Glutamatergic neuron (in vitro differentiated cells): Measurements from ENCODE around the gene C22orf23. TPM values are rescaled to one million over a fixed set of nuclear protein-coding genes. Genes with fewer than 3 reads are reported as not detected.
A peak's percentile ranks its signal among the peaks of the same experiment; 100 is the strongest.

ENCODE experiments used
- DNase-seq: peaks from one replicate; pipeline ENCODE4 v3.0.0; 2022
- H3K27ac Mint-ChIP-seq: one replicate; pipeline ENCODE4 v1.8.0; 2020; ENCODE audit warnings: mild to moderate bottlenecking, mixed read lengths, inconsistent platforms; ENCODE audit not compliant: unreplicated experiment
- H3K27me3 Mint-ChIP-seq: one replicate; pipeline ENCODE4 v1.8.0; 2020; ENCODE audit warnings: mild to moderate bottlenecking, moderate library complexity, mixed read lengths, inconsistent platforms; ENCODE audit not compliant: unreplicated experiment
- H3K36me3 Mint-ChIP-seq: one replicate; pipeline ENCODE4 v1.8.0; 2020; ENCODE audit warnings: mild to moderate bottlenecking, mixed read lengths, inconsistent platforms; ENCODE audit not compliant: unreplicated experiment
- H3K4me1 Mint-ChIP-seq: one replicate; pipeline ENCODE4 v1.8.0; 2020; ENCODE audit warnings: mild to moderate bottlenecking, low read depth, mixed read lengths, inconsistent platforms; ENCODE audit not compliant: unreplicated experiment
- H3K4me3 Mint-ChIP-seq: one replicate; pipeline ENCODE4 v1.8.0; 2020; ENCODE audit warnings: mild to moderate bottlenecking, mixed read lengths, inconsistent platforms; ENCODE audit not compliant: unreplicated experiment
- H3K9me3 Mint-ChIP-seq: one replicate; pipeline ENCODE4 v1.8.0; 2020; ENCODE audit warnings: mild to moderate bottlenecking, moderate library complexity, mixed read lengths, inconsistent platforms; ENCODE audit not compliant: unreplicated experiment
- CTCF ChIP-seq: fragments of 200-600 bp; sonication (generic); IDR thresholded peaks from one replicate; pipeline ENCODE4 v1.5.0; 2021; ENCODE audit not compliant: partially characterized antibody, unreplicated experiment
- total RNA-seq: library from RNA; stranded (reverse); fragmentation: NEBNext Ultra II Directional; extraction: Animal tissue kit (Norgen Biotek cat#: 25700); gene quantifications from one replicate; pipeline ENCODE4 v1.2.1, GENCODE V29; 2021; ENCODE audit not compliant: unreplicated experiment

C22orf23 gene
- total RNA-seq, 1 donor from 2014 or later: 0.64 TPM

- peak overlapping the region; percentile 90 for H3K27ac Mint-ChIP-seq
- peaks cover 34% of the 10 kb centered on the region for H3K4me1 Mint-ChIP-seq
- TF ChIP-seq CTCF: no peak
- DNase-seq: peak; percentile 53
- peaks cover 24% of the 10 kb centered on the region for H3K27me3 Mint-ChIP-seq
- peak overlapping the region; percentile 93 for H3K4me3 Mint-ChIP-seq
- H3K9me3 Mint-ChIP-seq: peaks cover 12% of the 10 kb centered on the region
- H3K36me3 Mint-ChIP-seq: no peaks in the 10 kb centered on the region
Observed at GRCh38 chr22:37906364-37907008, 46.9 kb downstream of the C22orf23 start.

GRCh38 chr22:37905534-37906363 is 47.7 kb downstream of the C22orf23 start, which contains the start of gene MICALL1:
Gene MICALL1, plus strand, starts transcription at chr22:37906297. Its CDS starts 126 bp downstream, at chr22:37906423.
- H3K27me3 Mint-ChIP-seq: peaks cover 24% of the 10 kb centered on the region

GRCh38 chr22:37904572-37905533 is 48.5 kb downstream of the C22orf23 start:
- TF ChIP-seq CTCF: no peak
- peaks cover 12% of the 10 kb centered on the region for H3K9me3 Mint-ChIP-seq
- no peaks in the 10 kb centered on the region for H3K36me3 Mint-ChIP-seq
- H3K4me1 Mint-ChIP-seq: peaks cover 23% of the 10 kb centered on the region
- H3K4me3 Mint-ChIP-seq: peak overlapping the region; percentile 86
- peaks cover 24% of the 10 kb centered on the region for H3K27me3 Mint-ChIP-seq
- DNase-seq: peak; percentile 82
- peak overlapping the region; percentile 98 for H3K27ac Mint-ChIP-seq

More at GRCh38 chr22:37905534-37906363, 47.7 kb downstream of the C22orf23 start, which contains the start of gene MICALL1:
- Mint-ChIP-seq H3K4me1 (peaks cover 29% of the 10 kb centered on the region), H3K36me3 (no peaks in the 10 kb centered on the region), H3K9me3 (peaks cover 12% of the 10 kb centered on the region), H3K27ac (peak within 1 kb of the TSS; percentile 98), H3K4me3 (peak within 1 kb of the TSS; percentile 93)
- peak; percentile 82 for DNase-seq
- no peak for TF ChIP-seq CTCF

- Mint-ChIP-seq H3K4me3 (no peak overlapping the region), H3K27ac (no peak overlapping the region), H3K4me1 (peaks cover 3% of the 10 kb centered on the region), H3K36me3 (no peaks in the 10 kb centered on the region), H3K27me3 (peaks cover 6% of the 10 kb centered on the region), H3K9me3 (no peaks in the 10 kb centered on the region)
- no peak for TF ChIP-seq CTCF
- no peak for DNase-seq
Observed at GRCh38 chr22:37898441-37899181, 54.8 kb downstream of the C22orf23 start.
